SU-DHL-6 (cell line): ENCODE data around the gene PTPRN2.

Source experiments
- H2AFZ ChIP-seq: fragments of 200-600 bp; sonication (generic); 2 replicates; pipeline ENCODE4 v1.6.1; 2014; ENCODE audit warnings: low read depth, mild to moderate bottlenecking, moderate library complexity, mixed read lengths, antibody characterized with exemption, low read length; ENCODE audit not compliant: severe bottlenecking
- H3F3A ChIP-seq: fragments of 200-600 bp; shearing (Covaris generic); 2 replicates; pipeline ENCODE4 v1.6.0; 2016; ENCODE audit warnings: antibody characterized with exemption, mild to moderate bottlenecking; ENCODE audit not compliant: insufficient read depth
- H3K27ac ChIP-seq: fragments of 200-600 bp; sonication (generic); 2 replicates; pipeline ENCODE4 v1.5.1; 2016; ENCODE audit warnings: low read depth, mild to moderate bottlenecking, low read length, moderate library complexity, mixed read lengths
- H3K27me3 ChIP-seq: fragments of 200-600 bp; sonication (generic), shearing (Covaris generic); 2 replicates; pipeline ENCODE4 v1.6.0; 2014; ENCODE audit warnings: mild to moderate bottlenecking, low read length
- H3K36me3 ChIP-seq: fragments of 200-600 bp; sonication (generic); 2 replicates; pipeline ENCODE4 v1.6.1; 2014; ENCODE audit warnings: mild to moderate bottlenecking, low read length, mixed read lengths
- H3K4me2 ChIP-seq: fragments of 300-600, 200-600 bp; shearing (Covaris generic), sonication (generic); 2 replicates; pipeline ENCODE4 v1.6.0; 2014; ENCODE audit warnings: low read length, low read depth, mild to moderate bottlenecking; ENCODE audit not compliant: poor library complexity, severe bottlenecking
- H3K4me3 ChIP-seq: fragments of 200-600 bp; sonication (generic); 2 replicates; pipeline ENCODE4 v1.5.1; 2014; ENCODE audit warnings: antibody characterized with exemption, low read length, mild to moderate bottlenecking, mixed read lengths; ENCODE audit not compliant: insufficient read depth, poor library complexity, severe bottlenecking
- H3K79me2 ChIP-seq: fragments of 200-600 bp; sonication (generic); 2 replicates; pipeline ENCODE4 v1.6.1; 2014; ENCODE audit warnings: mild to moderate bottlenecking, low read length, moderate library complexity; ENCODE audit not compliant: insufficient read depth
- H3K9ac ChIP-seq: fragments of 200-600 bp; sonication (generic); 2 replicates; pipeline ENCODE4 v1.7.0; 2014; ENCODE audit warnings: mild to moderate bottlenecking, low read length
- H3K9me2 ChIP-seq: fragments of 200-600 bp; sonication (generic); replicated peaks from 2 replicates; pipeline ENCODE4 v1.6.1; 2014; ENCODE audit warnings: low read length; ENCODE audit not compliant: insufficient read depth
- H3K9me3 ChIP-seq: fragments of 200-600 bp; sonication (generic); 2 replicates; pipeline ENCODE4 v1.6.1; 2014; ENCODE audit warnings: low read length, mixed read lengths; ENCODE audit not compliant: insufficient read depth
- H4K20me1 ChIP-seq: fragments of 200-600 bp; sonication (generic); 2 replicates; pipeline ENCODE4 v1.6.1; 2014; ENCODE audit warnings: low read depth, mild to moderate bottlenecking, antibody characterized with exemption, low read length, moderate library complexity, mixed read lengths
- CTCF ChIP-seq: fragments of 200-600 bp; sonication (generic); IDR thresholded peaks from one replicate; pipeline ENCODE4 v1.5.1; 2017; ENCODE audit warnings: antibody characterized with exemption, mild to moderate bottlenecking, low read length, moderate library complexity; ENCODE audit not compliant: insufficient read depth, poor library complexity, severe bottlenecking
- EZH2phosphoT487 ChIP-seq: fragments of 200-600 bp; sonication (generic), shearing (Covaris generic); conservative IDR thresholded peaks from 2 replicates; pipeline ENCODE4 v1.6.1; 2018; ENCODE audit warnings: mild to moderate bottlenecking, antibody characterized with exemption, low read length, moderate library complexity, mixed read lengths

PTPRN2 gene

GRCh38 chr7:158623241-158623640, 35.6 kb upstream of the PTPRN2 start:
- Histone ChIP-seq H3K4me3 (no peak overlapping the region), H3K9me2 (no peaks in the 10 kb centered on the region), H3K36me3 (no peaks in the 10 kb centered on the region; the same call in 1 of the 2 replicates), H3K9me3 (no peaks in the 10 kb centered on the region), H3K27ac (no peak overlapping the region), H3K79me2 (no peaks in the 10 kb centered on the region), H3K27me3 (no peaks in the 10 kb centered on the region), H3F3A (0 out of 2 replicates have a peak, but pooled peaks cover 3% of the 10 kb centered on the region), H3K4me2 (no peak overlapping the region), H4K20me1 (no peaks in the 10 kb centered on the region), H2AFZ (no peak overlapping the region), H3K9ac (no peak overlapping the region)
- no peak for TF ChIP-seq CTCF
- TF ChIP-seq EZH2phosphoT487, result no peak

- Histone ChIP-seq H3K4me3 (no peak overlapping the region), H3F3A (0 out of 2 replicates have a peak, but pooled peaks cover 3% of the 10 kb centered on the region), H3K79me2 (0 out of 2 replicates have a peak, but pooled peaks cover 3% of the 10 kb centered on the region), H2AFZ (no peak overlapping the region), H3K9me2 (no peaks in the 10 kb centered on the region), H3K27ac (no peak overlapping the region), H3K9ac (no peak overlapping the region), H3K4me2 (no peak overlapping the region), H3K27me3 (no peaks in the 10 kb centered on the region), H4K20me1 (no peaks in the 10 kb centered on the region), H3K9me3 (no peaks in the 10 kb centered on the region), H3K36me3 (no peaks in the 10 kb centered on the region; the same call in 1 of the 2 replicates)
- TF ChIP-seq EZH2phosphoT487, result no peak
- no peak for TF ChIP-seq CTCF
These were observed 33.3 kb upstream of the PTPRN2 start for GRCh38 chr7:158620839-158621441.

GRCh38 chr7:158620418-158620817, 32.8 kb upstream of the PTPRN2 start:
- no peak overlapping the region for H2AFZ ChIP-seq
- H3K9ac ChIP-seq, result no peak overlapping the region
- no peak for TF ChIP-seq EZH2phosphoT487
- TF ChIP-seq CTCF, result no peak
- H3K9me2 ChIP-seq, result no peaks in the 10 kb centered on the region
- H4K20me1 ChIP-seq, result no peaks in the 10 kb centered on the region
- 0 out of 2 replicates have a peak, but pooled peaks cover 3% of the 10 kb centered on the region for H3K79me2 ChIP-seq
- H3K27ac ChIP-seq, result no peak overlapping the region
- H3K36me3 ChIP-seq, result no peaks in the 10 kb centered on the region; the same call in 1 of the 2 replicates
- 0 out of 2 replicates have a peak, but pooled peaks cover 3% of the 10 kb centered on the region for H3F3A ChIP-seq
- no peak overlapping the region for H3K4me2 ChIP-seq
- no peaks in the 10 kb centered on the region for H3K9me3 ChIP-seq
- no peak overlapping the region for H3K4me3 ChIP-seq
- no peaks in the 10 kb centered on the region for H3K27me3 ChIP-seq
